GM12892 (cell line): Measurements from ENCODE around the gene NFYB.
"Not testable (repeated sequence)": the region's sequence is repeated elsewhere in the genome, so short reads cannot be mapped to it uniquely, and the experiment has no call there.

Source experiments
- POLR2A ChIP-seq: IDR thresholded peaks from 2 replicates; pipeline ENCODE4 v1.6.1; 2011; ENCODE audit warnings: low read depth, low read length, control low read depth
- POLR2AphosphoS5 ChIP-seq: IDR thresholded peaks from 2 replicates; pipeline ENCODE4 v1.6.1; 2011; ENCODE audit warnings: low read depth, low read length, control low read depth

DNA sequence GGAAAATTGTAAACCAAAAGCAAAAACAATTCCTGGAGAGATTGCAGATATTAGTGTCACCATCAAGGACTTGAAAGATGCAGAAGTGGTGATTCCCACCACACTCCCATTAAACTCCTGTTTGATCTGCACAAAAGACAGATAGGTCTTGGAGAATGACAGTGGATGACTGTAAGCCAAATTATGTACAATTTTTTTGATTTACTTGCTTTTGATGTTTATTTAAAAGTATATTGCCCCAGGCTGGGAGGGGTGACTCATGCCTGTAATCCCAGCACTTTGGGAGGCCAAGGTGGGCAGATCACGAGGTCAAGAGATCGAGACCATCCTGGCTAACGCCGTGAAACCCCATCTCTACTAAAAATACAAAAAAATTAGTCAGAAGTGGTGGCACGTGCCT is 35.8 kb upstream of the NFYB start:
- TF ChIP-seq POLR2A, POLR2AphosphoS5: not testable (repeated sequence)
